ENCODE measurements around the gene TPPP2.

GRCh38 chr14:21068521-21069387 lies 38.7 kb downstream of the TPPP2 start:
- peak; percentile 69 for TF ChIP-seq CTCF (IDR thresholded peaks at IDR 0.05)
- TF ChIP-seq EZH2 (IDR thresholded peaks at IDR 0.05; ENCODE audit: borderline replicate concordance, insufficient read depth, low read depth, low read length, poor library complexity, severe bottlenecking), result no peak

Measured in B cell (primary cell).